GM18508 (cell line): ENCODE results near the gene ANKRD33B.
"Not testable (repeated sequence)": the region's sequence is repeated elsewhere in the genome, so short reads cannot be mapped to it uniquely, and the experiment has no call there.

Experiments used
- ATAC-seq: cut with Tn5 transposase; IDR thresholded peaks from one replicate; pipeline ENCODE4 v1.9.1; 2021; ENCODE audit warnings: moderate number of reproducible peaks; ENCODE audit not compliant: insufficient read depth, unreplicated experiment

Gene ANKRD33B

GRCh38 chr5:10536931-10537579 is 26.8 kb upstream of the ANKRD33B start:
- no peak for ATAC-seq

- ATAC-seq: no peak
Measured at GRCh38 chr5:10537624-10538023, 26.2 kb upstream of the ANKRD33B start.

GRCh38 chr5:10538103-10538788 is 25.6 kb upstream of the ANKRD33B start:
- no peak for ATAC-seq

GRCh38 chr5:10538789-10539686 is 24.8 kb upstream of the ANKRD33B start:
- ATAC-seq: no peak

GRCh38 chr5:10539687-10539998 is 24.2 kb upstream of the ANKRD33B start:
- ATAC-seq: no peak

- no peak for ATAC-seq
Measured at GRCh38 chr5:10540036-10540544, 23.8 kb upstream of the ANKRD33B start.

- ATAC-seq: no peak
Measured at GRCh38 chr5:10540951-10541646, 22.8 kb upstream of the ANKRD33B start.

GRCh38 chr5:10542055-10542550 is 21.8 kb upstream of the ANKRD33B start:
- ATAC-seq: no peak

- no peak for ATAC-seq
Measured at GRCh38 chr5:10543585-10544040, 20.3 kb upstream of the ANKRD33B start.

GRCh38 chr5:10545084-10545483 is 18.8 kb upstream of the ANKRD33B start:
- no peak for ATAC-seq

GRCh38 chr5:10546186-10546585 is 17.7 kb upstream of the ANKRD33B start:
- ATAC-seq: no peak

GRCh38 chr5:10548418-10549122 is 15.3 kb upstream of the ANKRD33B start:
- ATAC-seq: no peak

- not testable (repeated sequence) for ATAC-seq
Measured at GRCh38 chr5:10549123-10549514, 14.8 kb upstream of the ANKRD33B start.

- no peak for ATAC-seq
Measured at GRCh38 chr5:10550222-10550995, 13.5 kb upstream of the ANKRD33B start.

GRCh38 chr5:10551782-10552138 is 12.1 kb upstream of the ANKRD33B start:
- no peak for ATAC-seq

- ATAC-seq: no peak
Measured at GRCh38 chr5:10552183-10553143, 11.4 kb upstream of the ANKRD33B start.

GRCh38 chr5:10553476-10553875 is 10.4 kb upstream of the ANKRD33B start:
- ATAC-seq: no peak

- ATAC-seq: no peak
Measured at GRCh38 chr5:10555277-10555684, 8.6 kb upstream of the ANKRD33B start.
